Measurements from ENCODE around the gene PGP.
"Not testable (repeated sequence)": the region's sequence is repeated elsewhere in the genome, so short reads cannot be mapped to it uniquely, and the experiment has no call there.

PGP gene

GRCh38 chr16:2213817-2214718 is 572 bp downstream of the PGP start:
- DNase-seq: no peak

- DNase-seq: no peak
Observed at GRCh38 chr16:2212362-2213324, 2.0 kb downstream of the PGP start.

- DNase-seq: no peak
Observed at GRCh38 chr16:2211923-2212347, 2.7 kb downstream of the PGP start.

- no peak for DNase-seq
Observed at GRCh38 chr16:2210386-2211365, 4.0 kb downstream of the PGP start, which contains the start of gene BRICD5. Gene BRICD5, minus strand, starts transcription at chr16:2210863. Its CDS starts 30 bp downstream, at chr16:2210833.

- DNase-seq: no peak
Observed at GRCh38 chr16:2210009-2210332, 4.7 kb downstream of the PGP start.

GRCh38 chr16:2209258-2210008 is 5.2 kb downstream of the PGP start:
- no peak for DNase-seq

- no peak for DNase-seq
Observed at GRCh38 chr16:2208772-2209171, 5.9 kb downstream of the PGP start.

GRCh38 chr16:2208308-2208707 is 6.3 kb downstream of the PGP start:
- DNase-seq: no peak

GRCh38 chr16:2207872-2208271 is 6.8 kb downstream of the PGP start:
- DNase-seq: no peak

GRCh38 chr16:2206780-2207433 is 7.7 kb downstream of the PGP start:
- no peak for DNase-seq

GRCh38 chr16:2206420-2206779 is 8.2 kb downstream of the PGP start:
- no peak for DNase-seq

- DNase-seq: no peak
Observed at GRCh38 chr16:2205967-2206313, 8.7 kb downstream of the PGP start.

GRCh38 chr16:2205104-2205966 is 9.3 kb downstream of the PGP start, which contains the start of gene MLST8:
Gene MLST8, plus strand, starts transcription at chr16:2205454. Its CDS starts 632 bp downstream, at chr16:2206086.
- peak; percentile 53 for DNase-seq

- no peak for DNase-seq
Observed at GRCh38 chr16:2204416-2205103, 10.1 kb downstream of the PGP start.

- not testable (repeated sequence) for DNase-seq
Observed at GRCh38 chr16:2203119-2203688, 11.4 kb downstream of the PGP start.

- DNase-seq: no peak
Observed at GRCh38 chr16:2200313-2200712, 14.3 kb downstream of the PGP start.

- no peak for DNase-seq
Observed at GRCh38 chr16:2199621-2200139, 15.0 kb downstream of the PGP start.

- no peak for DNase-seq
Observed at GRCh38 chr16:2199095-2199494, 15.5 kb downstream of the PGP start.

GRCh38 chr16:2198283-2198682 is 16.4 kb downstream of the PGP start:
- DNase-seq: no peak
